H1 (cell line): ENCODE results near the gene MBNL2. TPM values are rescaled to one million over a fixed set of nuclear protein-coding genes. Genes with fewer than 3 reads are reported as not detected.

Source experiments
- CTCF ChIA-PET: fragments of 300-600 bp; sonication (Branson Sonifier 250); formaldehyde crosslinking; loops from one replicate; lab custom pipeline; 2021; ENCODE audit not compliant: partially characterized antibody; lab: Charles Lee
- POLR2A ChIA-PET: fragments of 300-600 bp; sonication (Branson Sonifier 250); formaldehyde crosslinking; loops from one replicate; lab custom pipeline; 2021; ENCODE audit warnings: inconsistent platforms; ENCODE audit not compliant: partially characterized antibody; lab: Charles Lee
- DNase-seq, 2 experiments: peaks; one replicate each; pipeline versions ENCODE4 v3.0.0 to v3.0.0-alpha.2; 2010 to 2022; ENCODE audit warnings: low spot score in 2 of 2, low read depth in 1 of 2, mixed read lengths in 1 of 2
- FAIRE-seq: peaks from 2 replicates; lab custom pipeline; 2011; peaks lifted over from hg19 to GRCh38; lab: Jason Lieb, UNC
- H2AFZ ChIP-seq: 2 replicates; pipeline ENCODE4 v1.8.1; 2012; ENCODE audit warnings: low read length, inconsistent platforms
- H2AK5ac ChIP-seq: 2 replicates; pipeline ENCODE4 v1.6.1; 2013; ENCODE audit warnings: low read depth, low read length
- H2BK120ac ChIP-seq: replicated peaks from 2 replicates; pipeline ENCODE3; 2013; ENCODE audit warnings: low read depth, low read length, inconsistent platforms
- H2BK12ac ChIP-seq: 2 replicates; pipeline ENCODE4 v1.6.1; 2013; ENCODE audit warnings: low read depth, low read length
- H2BK15ac ChIP-seq: 2 replicates; pipeline ENCODE4 v1.6.1; 2013; ENCODE audit warnings: low read length
- H2BK20ac ChIP-seq: 2 replicates; pipeline ENCODE4 v1.6.1; 2013; ENCODE audit warnings: low read length
- H2BK5ac ChIP-seq: 2 replicates; pipeline ENCODE4 v1.6.1; 2013; ENCODE audit warnings: low read depth, low read length
- H3K14ac ChIP-seq: 2 replicates; pipeline ENCODE4 v1.6.1; 2013; ENCODE audit warnings: inconsistent platforms; ENCODE audit not compliant: insufficient read length
- H3K18ac ChIP-seq: 2 replicates; pipeline ENCODE4 v1.6.1; 2013; ENCODE audit warnings: low read length; ENCODE audit errors: extremely low read depth
- H3K23ac ChIP-seq: 2 replicates; pipeline ENCODE4 v1.6.1; 2013; ENCODE audit warnings: inconsistent platforms; ENCODE audit not compliant: insufficient read length
- H3K23me2 ChIP-seq: 2 replicates; pipeline ENCODE4 v1.6.1; 2013; ENCODE audit warnings: low read depth, low read length
- H3K27ac ChIP-seq: 2 replicates; pipeline ENCODE4 v1.6.1; 2011; ENCODE audit warnings: low read depth, low read length, inconsistent platforms
- H3K27me3 ChIP-seq, 4 experiments: replicated peaks in 1 of 4; 1 replicate in 1 of 4; 2 replicates in 3 of 4; pipeline versions ENCODE4 v1.6.1 to v1.8.1; 2011 to 2013; ENCODE audit warnings: low read length in 3 of 4, mild to moderate bottlenecking in 3 of 4, inconsistent platforms in 2 of 4, mixed read lengths in 2 of 4, moderate library complexity in 1 of 4; ENCODE audit not compliant: control insufficient read depth in 3 of 4, insufficient read depth in 3 of 4; ENCODE audit errors: extremely low read depth in 1 of 4
- H3K36me3 ChIP-seq, 4 experiments: 2 replicates each; pipeline versions ENCODE4 v1.6.1 to v1.8.1; 2011 to 2013; ENCODE audit warnings: mild to moderate bottlenecking in 4 of 4, low read length in 3 of 4, moderate library complexity in 2 of 4, control low read depth in 1 of 4, inconsistent platforms in 1 of 4; ENCODE audit not compliant: insufficient read depth in 4 of 4, control insufficient read depth in 2 of 4
- H3K4ac ChIP-seq: replicated peaks from 2 replicates; pipeline ENCODE3; 2013; ENCODE audit warnings: low read length, low read depth, mixed read lengths, inconsistent platforms; ENCODE audit not compliant: insufficient read length
- H3K4me1 ChIP-seq, 4 experiments: replicated peaks in 1 of 4; 1 replicate in 1 of 4; 2 replicates in 3 of 4; pipeline versions ENCODE4 v1.6.1 to v1.8.1; 2011 to 2013; ENCODE audit warnings: low read length in 3 of 4, inconsistent platforms in 2 of 4, mixed read lengths in 1 of 4; ENCODE audit not compliant: insufficient read depth in 4 of 4, control insufficient read depth in 3 of 4
- H3K4me2 ChIP-seq, 2 experiments: 2 replicates each; pipeline versions ENCODE4 v1.6.1 to v1.8.1; 2011 to 2013; ENCODE audit warnings: low read depth in 2 of 2, low read length in 2 of 2, control low read depth in 1 of 2, inconsistent platforms in 1 of 2, mild to moderate bottlenecking in 1 of 2; ENCODE audit not compliant: insufficient read depth in 1 of 2
- H3K4me3 ChIP-seq, 4 experiments: fragments of 200-600, 300-600 bp in 1 of 4; sonication (generic), shearing (Covaris generic), sonication (Bioruptor Twin) in 1 of 4; 2 replicates each; pipeline versions ENCODE4 v1.5.1 to v1.8.1; 2011 to 2016; ENCODE audit warnings: low read length in 4 of 4, low read depth in 3 of 4, control low read depth in 2 of 4, inconsistent platforms in 2 of 4, mild to moderate bottlenecking in 2 of 4, mixed read lengths in 1 of 4, moderate library complexity in 1 of 4; ENCODE audit not compliant: insufficient read depth in 2 of 4; ENCODE audit errors: extremely low read depth in 1 of 4
- H3K56ac ChIP-seq: replicated peaks from 2 replicates; pipeline ENCODE3; 2013; ENCODE audit warnings: low read depth, mild to moderate bottlenecking, mixed read lengths, low read length, inconsistent platforms; ENCODE audit not compliant: insufficient read length
- H3K79me1 ChIP-seq: 2 replicates; pipeline ENCODE4 v1.6.1; 2013; ENCODE audit warnings: low read depth, low read length, control low read depth
- H3K79me2 ChIP-seq, 2 experiments: 2 replicates each; pipeline versions ENCODE4 v1.6.1 to v1.8.1; 2012 to 2013; ENCODE audit warnings: low read length in 2 of 2, mild to moderate bottlenecking in 2 of 2, inconsistent platforms in 1 of 2; ENCODE audit not compliant: insufficient read depth in 2 of 2, control insufficient read depth in 1 of 2
- H3K9ac ChIP-seq, 4 experiments: replicated peaks in 1 of 4; 1 replicate in 1 of 4; 2 replicates in 3 of 4; pipeline versions ENCODE4 v1.6.1 to v1.8.1; 2011 to 2013; ENCODE audit warnings: low read depth in 3 of 4, low read length in 3 of 4, control low read depth in 2 of 4, mild to moderate bottlenecking in 2 of 4, moderate library complexity in 2 of 4, inconsistent platforms in 1 of 4; ENCODE audit errors: extremely low read depth in 1 of 4
- H3K9me3 ChIP-seq, 2 experiments: 2 replicates each; pipeline versions ENCODE4 v1.6.1 to v1.8.1; 2012 to 2013; ENCODE audit warnings: mild to moderate bottlenecking in 2 of 2, moderate library complexity in 2 of 2, control low read depth in 1 of 2, inconsistent platforms in 1 of 2, low read depth in 1 of 2, low read length in 1 of 2, mixed read lengths in 1 of 2; ENCODE audit not compliant: insufficient read depth in 2 of 2
- H4K20me1 ChIP-seq, 2 experiments: replicated peaks in 1 of 2; 2 replicates each; pipeline versions ENCODE3 to v1.8.1; 2011 to 2013; ENCODE audit warnings: inconsistent platforms in 2 of 2, low read length in 2 of 2, mild to moderate bottlenecking in 1 of 2; ENCODE audit not compliant: insufficient read depth in 2 of 2, control insufficient read depth in 1 of 2
- H4K5ac ChIP-seq: 2 replicates; pipeline ENCODE4 v1.6.1; 2013; ENCODE audit warnings: low read length, low read depth, mixed read lengths, inconsistent platforms; ENCODE audit not compliant: insufficient read length
- H4K8ac ChIP-seq: 2 replicates; pipeline ENCODE4 v1.8.0; 2013; ENCODE audit warnings: mild to moderate bottlenecking, moderate library complexity, low read length, inconsistent platforms; ENCODE audit not compliant: insufficient read depth; ENCODE audit errors: extremely low read depth
- H4K91ac ChIP-seq: replicated peaks from 2 replicates; pipeline ENCODE3; 2013; ENCODE audit warnings: low read length, mixed read lengths, inconsistent platforms; ENCODE audit not compliant: insufficient read length
- CHD2 ChIP-seq: IDR thresholded peaks from 2 replicates; pipeline ENCODE4 v1.6.1; 2012; ENCODE audit warnings: low read length, improper control_type of control experiment
- RXRA ChIP-seq: IDR thresholded peaks from 2 replicates; pipeline ENCODE4 v1.6.1; 2011; ENCODE audit warnings: low read depth, mild to moderate bottlenecking, low read length, moderate library complexity; ENCODE audit not compliant: insufficient read depth
- TAF7 ChIP-seq: optimal IDR thresholded peaks from 2 replicates; pipeline ENCODE3; 2011; ENCODE audit warnings: low read depth, mild to moderate bottlenecking, inconsistent platforms, low read length, moderate library complexity, borderline replicate concordance
- polyA plus RNA-seq, 7 experiments: library from polyadenylated mRNA; depleted of rRNA in 3 of 7; stranded (reverse) in 5 of 7; unstranded in 2 of 7; fragments of >200 nt in 5 of 7; fragments of 200-250 nt in 2 of 7; gene quantifications; 1 replicate in 5 of 7; 2 replicates in 1 of 7; 4 replicates in 1 of 7; pipeline versions ENCODE4 v1.2.1 to v1.2.3, GENCODE V29; 2011 to 2013; ENCODE audit warnings: missing spikeins in 2 of 7, mixed read lengths in 2 of 7
- total RNA-seq: library from RNA; stranded (reverse); fragmentation: NEBNext Ultra II Directional; extraction: Animal tissue kit (Norgen Biotek cat#: 25700); gene quantifications from 2 replicates; pipeline ENCODE4 v1.2.1, GENCODE V29; 2021

The MBNL2 gene
- total and polyA plus RNA-seq, 2 of the 8 experiments (the other 6 are each of a cell fraction or from before 2014, with no cell fraction given), result 1.0 to 2.6 TPM

GRCh38 chr13:97281028-97281427 lies 58.9 kb downstream of the MBNL2 start:
- Histone ChIP-seq H4K5ac (no peak overlapping the region), H3K23ac (no peak overlapping the region), H3K9me3 (no peaks in the 10 kb centered on the region), H4K20me1 (no peaks in the 10 kb centered on the region), H2BK20ac (no peak overlapping the region), H3K27ac (no peak overlapping the region), H3K56ac (no peak overlapping the region), H4K8ac (no peak overlapping the region), H2BK12ac (no peak overlapping the region), H3K14ac (no peak overlapping the region), H2AFZ (no peak overlapping the region), H2BK5ac (no peak overlapping the region), H3K4ac (no peak overlapping the region), H3K18ac (no peak overlapping the region), H3K4me3 (no peak overlapping the region), H3K79me1 (no peaks in the 10 kb centered on the region; the same call in 1 of the 2 replicates), H3K27me3 (no peaks in the 10 kb centered on the region), H2BK120ac (no peak overlapping the region), H3K36me3 (no peaks in the 10 kb centered on the region), H3K79me2 (no peaks in the 10 kb centered on the region), H3K9ac (no peak overlapping the region), H3K23me2 (no peaks in the 10 kb centered on the region), H4K91ac (no peak overlapping the region), H2BK15ac (no peak overlapping the region), H3K4me1 (no peaks in the 10 kb centered on the region), H2AK5ac (no peak overlapping the region), H3K4me2 (no peak overlapping the region)
- ChIA-PET POLR2A (interaction anchor here (0.6 kb wide), 1 partner anchor 58 kb away, joined by 3 read pairs; no protein-coding TSS in a partner anchor), CTCF (no interaction called here)
- FAIRE-seq (no peak), DNase-seq (no peak)
- TF ChIP-seq CHD2 (no peak), TAF7 (no peak), RXRA (no peak)
